Peyer's patch (tissue), 4 donors: ENCODE data around the gene DCDC2. TPM values are rescaled to one million over a fixed set of nuclear protein-coding genes. Genes with fewer than 3 reads are reported as not detected.
"Not testable (repeated sequence)": the region's sequence is repeated elsewhere in the genome, so short reads cannot be mapped to it uniquely, and the experiment has no call there.

Experiments used
- DNase-seq, 3 donors: peaks; one replicate each; pipeline ENCODE4 v3.0.0-alpha.2; 2017 to 2019
- H3K27ac ChIP-seq, 4 donors: fragments of 200-600 bp; sonication (generic); one replicate each; pipeline ENCODE4 v1.5.1; 2016 to 2019
- H3K27me3 ChIP-seq, 2 donors: fragments of 200-600 bp; sonication (generic); one replicate each; pipeline ENCODE4 v1.5.1; 2019
- H3K36me3 ChIP-seq, 3 donors: fragments of 200-600 bp; sonication (generic); one replicate each; pipeline ENCODE4 v1.5.1; 2016 to 2019
- H3K4me1 ChIP-seq, 4 donors: fragments of 200-600 bp; sonication (generic); one replicate each; pipeline ENCODE4 v1.5.1; 2016 to 2019
- H3K4me3 ChIP-seq, 4 donors: fragments of 200-600 bp; sonication (generic); 1 replicate in 3 of 4; 2 replicates in 1 of 4; pipeline ENCODE4 v1.5.1; 2016 to 2019; ENCODE audit warnings: mild to moderate bottlenecking in 1 of 4
- H3K9me3 ChIP-seq, 4 donors: fragments of 200-600 bp; sonication (generic); one replicate each; pipeline ENCODE4 v1.5.1; 2016 to 2019; ENCODE audit warnings: mild to moderate bottlenecking in 1 of 4
- CTCF ChIP-seq, 6 experiments: fragments of 450-650 bp in 4 of 6; fragments of 200-600 bp in 2 of 6; sonication (generic) in 1 of 6; IDR thresholded peaks; one replicate each; pipeline ENCODE4 v1.5.1; 2017 to 2019; ENCODE audit warnings: antibody characterized with exemption in 6 of 6, mild to moderate bottlenecking in 3 of 6, moderate library complexity in 1 of 6
- POLR2A ChIP-seq, 2 donors: fragments of 450-650 bp; IDR thresholded peaks; one replicate each; pipeline ENCODE4 v1.5.1; 2017; ENCODE audit warnings: antibody characterized with exemption in 2 of 2, mild to moderate bottlenecking in 2 of 2, moderate library complexity in 2 of 2
- total RNA-seq, 4 donors: library from RNA; depleted of rRNA; stranded (reverse); fragments of >200 nt; gene quantifications; one replicate each; pipeline ENCODE4 v1.1.0, GENCODE V29; 2016

The DCDC2 gene
- total RNA-seq, 4 donors from 2014 or later = 0.27 to 3.3 (median 0.63) TPM

GRCh38 chr6:24391208-24391607 is 33.3 kb upstream of the DCDC2 start:
- no peaks in the 10 kb centered on the region for H3K4me1 ChIP-seq
- no peak for TF ChIP-seq POLR2A (IDR thresholded peaks at IDR 0.05)
- TF ChIP-seq CTCF (IDR thresholded peaks at IDR 0.05) = no peak
- no peaks in the 10 kb centered on the region for H3K9me3 ChIP-seq
- H3K27ac ChIP-seq = no peak overlapping the region
- no peaks in the 10 kb centered on the region for H3K36me3 ChIP-seq
- no peak overlapping the region for H3K4me3 ChIP-seq
- H3K27me3 ChIP-seq = no peaks in the 10 kb centered on the region
- no peak for DNase-seq

- TF ChIP-seq POLR2A (IDR thresholded peaks at IDR 0.05) (no peak), CTCF (IDR thresholded peaks at IDR 0.05) (no peak)
- no peaks in the 10 kb centered on the region for H3K9me3 ChIP-seq
- H3K4me1 ChIP-seq = no peaks in the 10 kb centered on the region
- H3K4me3 ChIP-seq = no peak overlapping the region
- no peaks in the 10 kb centered on the region for H3K36me3 ChIP-seq
- no peak for DNase-seq
- H3K27me3 ChIP-seq = no peaks in the 10 kb centered on the region
- no peak overlapping the region for H3K27ac ChIP-seq
Observed at GRCh38 chr6:24387818-24388217, 30.0 kb upstream of the DCDC2 start.

- H3K27me3 ChIP-seq = no peaks in the 10 kb centered on the region
- H3K4me3 ChIP-seq = no peak overlapping the region
- no peaks in the 10 kb centered on the region for H3K36me3 ChIP-seq
- H3K9me3 ChIP-seq = no peaks in the 10 kb centered on the region
- no peak overlapping the region for H3K27ac ChIP-seq
- TF ChIP-seq POLR2A (IDR thresholded peaks at IDR 0.05) (no peak), CTCF (IDR thresholded peaks at IDR 0.05) (no peak)
- H3K4me1 ChIP-seq = no peaks in the 10 kb centered on the region
- no peak for DNase-seq
Observed at GRCh38 chr6:24385536-24386269, 27.8 kb upstream of the DCDC2 start.

- H3K36me3 ChIP-seq, H3K4me1 ChIP-seq, H3K9me3 ChIP-seq, H3K27ac ChIP-seq, H3K27me3 ChIP-seq, H3K4me3 ChIP-seq, DNase-seq: not testable (repeated sequence)
Observed at GRCh38 chr6:24384369-24385130, 26.7 kb upstream of the DCDC2 start.

DNA sequence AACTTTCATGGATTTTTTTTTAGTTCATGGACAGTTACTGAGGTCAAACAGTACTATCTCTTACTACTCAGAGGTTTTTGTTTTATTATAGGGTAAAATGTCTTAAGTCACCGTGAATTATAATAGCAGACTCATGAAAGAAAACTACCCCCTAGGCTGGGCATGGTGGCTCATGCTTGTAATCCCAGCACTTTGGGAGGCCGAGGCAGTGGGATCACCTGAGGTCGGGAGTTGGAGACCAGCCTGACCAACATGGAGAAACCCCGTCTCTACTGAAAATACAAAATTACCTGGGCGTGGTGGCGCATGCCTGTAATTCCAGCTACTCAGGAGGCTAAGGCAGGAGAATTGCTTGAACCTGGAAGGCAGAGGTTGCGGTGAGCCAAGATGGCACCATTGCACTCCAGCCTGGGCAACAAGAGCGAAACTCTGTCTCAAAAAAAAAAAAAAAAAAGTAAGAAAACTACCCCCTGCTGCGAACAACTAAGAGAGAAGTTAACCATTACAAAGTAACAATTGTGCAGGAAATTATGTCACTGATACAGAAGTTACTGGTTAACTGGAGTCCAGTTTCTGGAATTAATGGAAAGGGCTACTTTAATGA is 25.1 kb upstream of the DCDC2 start:
- not testable (repeated sequence) for DNase-seq, H3K9me3 ChIP-seq, H3K36me3 ChIP-seq, H3K4me3 ChIP-seq, H3K4me1 ChIP-seq, H3K27ac ChIP-seq, H3K27me3 ChIP-seq

DNA sequence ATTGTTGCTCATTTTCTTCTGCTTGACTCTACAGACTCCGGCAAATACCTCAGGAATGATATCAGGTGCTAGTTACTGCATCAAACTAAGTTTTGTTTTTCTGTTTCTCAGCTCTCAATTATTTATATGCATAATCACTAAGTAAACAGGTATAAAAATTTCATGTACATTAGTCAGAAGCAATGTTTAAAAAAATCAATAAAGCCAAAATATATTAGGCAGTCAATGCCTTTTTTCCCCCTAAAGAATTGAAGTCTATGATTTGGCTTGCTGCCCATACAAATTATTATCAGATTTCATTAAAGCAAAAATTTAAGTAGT is 24.3 kb upstream of the DCDC2 start:
- Histone ChIP-seq H3K27me3 (no peaks in the 10 kb centered on the region), H3K9me3 (no peaks in the 10 kb centered on the region), H3K4me3 (no peak overlapping the region), H3K36me3 (no peaks in the 10 kb centered on the region), H3K27ac (no peak overlapping the region), H3K4me1 (no peaks in the 10 kb centered on the region)
- no peak for TF ChIP-seq POLR2A (IDR thresholded peaks at IDR 0.05)
- TF ChIP-seq CTCF (IDR thresholded peaks at IDR 0.05) = no peak
- no peak for DNase-seq
